ENCODE data around the gene GALNTL6.

DNA sequence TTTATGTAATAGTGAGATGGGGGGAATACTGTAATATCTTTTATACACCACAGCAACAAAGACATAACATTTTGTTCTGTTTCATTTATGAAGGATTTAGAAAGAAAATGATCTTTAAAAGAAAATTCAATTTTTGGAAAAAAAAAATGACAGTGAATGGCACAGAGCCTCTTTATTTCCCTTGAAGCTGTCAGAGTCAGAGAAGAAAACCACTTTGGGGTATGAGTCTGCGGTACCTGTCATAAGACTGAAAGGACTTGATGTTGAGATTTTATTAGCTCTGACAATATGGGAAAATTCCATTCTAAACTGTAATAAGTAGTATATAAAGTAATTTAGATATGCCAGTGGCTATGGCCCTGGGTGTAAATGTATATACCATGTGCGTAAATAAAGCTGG lies 134.8 kb downstream of the GALNTL6 start:
- no peak for TF ChIP-seq EZH2 (IDR thresholded peaks at IDR 0.05; ENCODE audit: low read length)
- TF ChIP-seq, protein P1, sequence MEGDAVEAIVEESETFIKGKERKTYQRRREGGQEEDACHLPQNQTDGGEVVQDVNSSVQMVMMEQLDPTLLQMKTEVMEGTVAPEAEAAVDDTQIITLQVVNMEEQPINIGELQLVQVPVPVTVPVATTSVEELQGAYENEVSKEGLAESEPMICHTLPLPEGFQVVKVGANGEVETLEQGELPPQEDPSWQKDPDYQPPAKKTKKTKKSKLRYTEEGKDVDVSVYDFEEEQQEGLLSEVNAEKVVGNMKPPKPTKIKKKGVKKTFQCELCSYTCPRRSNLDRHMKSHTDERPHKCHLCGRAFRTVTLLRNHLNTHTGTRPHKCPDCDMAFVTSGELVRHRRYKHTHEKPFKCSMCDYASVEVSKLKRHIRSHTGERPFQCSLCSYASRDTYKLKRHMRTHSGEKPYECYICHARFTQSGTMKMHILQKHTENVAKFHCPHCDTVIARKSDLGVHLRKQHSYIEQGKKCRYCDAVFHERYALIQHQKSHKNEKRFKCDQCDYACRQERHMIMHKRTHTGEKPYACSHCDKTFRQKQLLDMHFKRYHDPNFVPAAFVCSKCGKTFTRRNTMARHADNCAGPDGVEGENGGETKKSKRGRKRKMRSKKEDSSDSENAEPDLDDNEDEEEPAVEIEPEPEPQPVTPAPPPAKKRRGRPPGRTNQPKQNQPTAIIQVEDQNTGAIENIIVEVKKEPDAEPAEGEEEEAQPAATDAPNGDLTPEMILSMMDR (optimal IDR thresholded peaks at IDR 0.05 in 1 of 3, IDR thresholded peaks at IDR 0.05 in 1 of 3, conservative IDR thresholded peaks at IDR 0.05 in 1 of 3; ENCODE audit: extremely low read depth in 1 of 3, insufficient read depth in 2 of 3, low read length in 3 of 3) = no peak

All from keratinocyte (primary cell).